Thoracic aorta (tissue), 2 donors: Measurements from ENCODE around the gene COPS3. TPM values are rescaled to one million over a fixed set of nuclear protein-coding genes. Genes with fewer than 3 reads are reported as not detected.
"Not testable (repeated sequence)": the region's sequence is repeated elsewhere in the genome, so short reads cannot be mapped to it uniquely, and the experiment has no call there.

ENCODE experiments used
- ATAC-seq: fragments of 150-250 bp; one replicate; pipeline ENCODE4 v1.8.0; 2017; ENCODE audit warnings: low read depth; ENCODE audit not compliant: insufficient number of reproducible peaks, low FRiP score
- DNase-seq: peaks from one replicate; pipeline ENCODE4 v3.0.0-alpha.2; 2020; ENCODE audit warnings: low spot score
- H3K27ac ChIP-seq, 2 donors: fragments of 200-600 bp; sonication (generic); 1 replicate in 1 of 2; 2 replicates in 1 of 2; pipeline ENCODE4 v1.5.1; 2016; ENCODE audit warnings: mild to moderate bottlenecking in 2 of 2, moderate library complexity in 2 of 2
- H3K27me3 ChIP-seq: fragments of 200-600 bp; sonication (generic); replicated peaks from 2 replicates; pipeline ENCODE4 v1.6.0; 2016; ENCODE audit warnings: mild to moderate bottlenecking; ENCODE audit not compliant: insufficient read depth
- H3K36me3 ChIP-seq: fragments of 200-600 bp; sonication (generic); one replicate; pipeline ENCODE4 v1.5.1; 2016
- H3K4me1 ChIP-seq, 2 donors: fragments of 200-600 bp; sonication (generic); 1 replicate in 1 of 2; 2 replicates in 1 of 2; pipeline versions ENCODE4 v1.5.1 to v1.6.0; 2016; ENCODE audit warnings: low read depth in 2 of 2, mild to moderate bottlenecking in 1 of 2; ENCODE audit not compliant: control insufficient read depth in 1 of 2
- H3K4me3 ChIP-seq: fragments of 200-600 bp; sonication (generic); 2 replicates; pipeline ENCODE4 v1.5.1; 2016; ENCODE audit warnings: mild to moderate bottlenecking
- H3K9me3 ChIP-seq: fragments of 200-600 bp; sonication (generic); 2 replicates; pipeline ENCODE4 v1.5.1; 2016
- total RNA-seq, 2 donors: library from RNA; depleted of rRNA; stranded (reverse); fragments of >200 nt; gene quantifications; one replicate each; pipeline versions ENCODE4 v1.1.0 to v1.2.3, GENCODE V29; 2016
- TF ChIP-seq, protein P1 (sequence below): fragments of 200-600 bp; sonication (generic); IDR thresholded peaks from one replicate; pipeline ENCODE4 v1.5.1; 2019; ENCODE audit warnings: antibody characterized with exemption

The COPS3 gene
- total RNA-seq, 2 donors from 2014 or later, result 45.4 to 49.8 TPM

DNA sequence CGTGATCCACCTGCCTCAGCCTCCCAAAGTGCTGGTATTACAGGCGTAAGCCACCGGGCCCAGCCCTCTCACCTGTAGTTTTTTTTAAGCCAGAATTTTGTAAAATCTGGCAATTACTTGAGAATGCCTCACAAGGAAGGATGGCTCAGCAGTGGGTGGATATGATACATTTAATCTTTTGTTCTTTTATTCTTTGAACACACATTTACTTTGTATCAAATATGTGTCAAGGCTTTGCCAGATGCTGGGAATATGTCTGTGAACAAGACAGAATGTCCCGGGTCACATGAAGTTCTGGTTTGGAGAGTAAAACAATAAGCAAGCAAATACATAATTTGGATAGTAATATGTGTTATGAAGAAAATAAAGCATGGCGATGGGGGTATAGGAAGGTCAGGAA lies 4.9 kb upstream of the COPS3 start:
- TF ChIP-seq, protein P1, sequence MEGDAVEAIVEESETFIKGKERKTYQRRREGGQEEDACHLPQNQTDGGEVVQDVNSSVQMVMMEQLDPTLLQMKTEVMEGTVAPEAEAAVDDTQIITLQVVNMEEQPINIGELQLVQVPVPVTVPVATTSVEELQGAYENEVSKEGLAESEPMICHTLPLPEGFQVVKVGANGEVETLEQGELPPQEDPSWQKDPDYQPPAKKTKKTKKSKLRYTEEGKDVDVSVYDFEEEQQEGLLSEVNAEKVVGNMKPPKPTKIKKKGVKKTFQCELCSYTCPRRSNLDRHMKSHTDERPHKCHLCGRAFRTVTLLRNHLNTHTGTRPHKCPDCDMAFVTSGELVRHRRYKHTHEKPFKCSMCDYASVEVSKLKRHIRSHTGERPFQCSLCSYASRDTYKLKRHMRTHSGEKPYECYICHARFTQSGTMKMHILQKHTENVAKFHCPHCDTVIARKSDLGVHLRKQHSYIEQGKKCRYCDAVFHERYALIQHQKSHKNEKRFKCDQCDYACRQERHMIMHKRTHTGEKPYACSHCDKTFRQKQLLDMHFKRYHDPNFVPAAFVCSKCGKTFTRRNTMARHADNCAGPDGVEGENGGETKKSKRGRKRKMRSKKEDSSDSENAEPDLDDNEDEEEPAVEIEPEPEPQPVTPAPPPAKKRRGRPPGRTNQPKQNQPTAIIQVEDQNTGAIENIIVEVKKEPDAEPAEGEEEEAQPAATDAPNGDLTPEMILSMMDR, result no peak
- ATAC-seq (no peak), DNase-seq (no peak)
- H3K36me3 ChIP-seq, result no peaks in the 10 kb centered on the region
- no peaks in the 10 kb centered on the region for H3K9me3 ChIP-seq
- peaks cover 0 to 5% of the 10 kb centered on the region in 2 donors for H3K4me1 ChIP-seq
- H3K27ac ChIP-seq, result no peak overlapping the region
- no peak overlapping the region for H3K4me3 ChIP-seq
- H3K27me3 ChIP-seq, result no peaks in the 10 kb centered on the region

DNA sequence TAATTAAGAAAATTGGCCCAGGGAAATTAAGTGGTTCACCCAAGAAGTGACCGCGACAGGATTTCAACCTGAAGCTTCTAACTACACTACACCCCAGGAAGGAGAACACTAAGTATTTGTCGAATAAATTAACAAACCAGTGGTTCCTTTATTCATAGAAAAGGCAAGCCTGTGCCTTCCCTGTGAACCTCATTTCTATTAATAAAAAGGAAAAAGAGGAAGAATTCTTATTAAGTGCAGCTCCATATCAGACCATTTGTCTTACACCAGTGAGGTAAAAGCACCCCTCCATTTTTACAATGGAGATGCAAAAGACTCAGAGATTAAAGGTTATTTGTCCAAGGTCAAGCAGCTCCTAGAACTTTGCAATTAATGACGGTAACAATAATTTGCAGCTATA lies 1.7 kb downstream of the COPS3 start:
- no peaks in the 10 kb centered on the region for H3K27me3 ChIP-seq
- no peak overlapping the region for H3K27ac ChIP-seq
- H3K4me1 ChIP-seq, result peaks cover 11 to 35% of the 10 kb centered on the region in 2 donors
- no peaks in the 10 kb centered on the region for H3K9me3 ChIP-seq
- peaks cover 4% of the 10 kb centered on the region for H3K36me3 ChIP-seq
- no peak for ATAC-seq
- DNase-seq, result no peak
- H3K4me3 ChIP-seq, result no peak overlapping the region
- TF ChIP-seq, protein P1, result no peak

DNA sequence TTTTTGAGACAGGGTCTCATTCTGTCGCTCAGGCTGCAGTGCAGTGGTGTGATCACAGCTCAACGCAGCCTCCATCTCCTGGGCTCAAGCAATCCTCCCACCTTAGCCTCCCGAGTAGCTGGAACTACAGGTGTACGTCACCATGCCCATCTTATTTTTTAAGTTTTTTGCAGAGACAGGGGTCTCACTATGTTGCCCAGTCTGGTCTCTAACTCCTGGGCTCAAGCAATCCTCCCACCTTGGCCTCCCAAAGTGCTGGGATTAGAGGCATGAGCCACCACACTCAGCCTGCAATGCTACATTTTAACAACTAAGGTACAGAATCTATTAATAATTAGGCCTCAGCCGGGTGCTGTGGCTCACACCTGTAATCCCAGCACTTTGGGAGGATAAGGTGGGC lies 3.6 kb downstream of the COPS3 start:
- DNase-seq, H3K27me3 ChIP-seq, H3K27ac ChIP-seq, H3K4me3 ChIP-seq, ATAC-seq, H3K9me3 ChIP-seq: not testable (repeated sequence)
- H3K36me3 ChIP-seq, result peaks cover 17% of the 10 kb centered on the region
- H3K4me1 ChIP-seq, result peaks cover 11 to 35% of the 10 kb centered on the region in 2 donors

DNA sequence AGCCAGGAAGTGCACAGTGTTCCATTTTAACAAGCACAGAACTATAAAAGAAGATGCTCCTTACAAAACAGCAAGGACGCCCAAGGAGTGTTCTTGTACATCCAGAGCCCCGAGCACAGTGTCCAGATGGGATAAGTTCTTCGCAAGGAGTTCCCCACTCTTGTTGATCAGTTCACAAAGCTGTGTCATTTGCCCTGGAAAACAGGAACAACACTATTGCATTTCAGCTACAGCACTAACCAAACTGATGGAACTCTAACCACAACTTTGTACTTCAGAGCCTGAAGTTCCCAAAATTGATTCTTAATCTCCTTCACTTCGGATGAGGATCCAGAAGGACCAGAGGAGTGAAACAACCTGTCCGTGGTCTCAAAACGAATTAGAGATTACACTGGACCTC lies 5.1 kb downstream of the COPS3 start:
- Histone ChIP-seq H3K4me1 (peaks cover 11 to 30% of the 10 kb centered on the region in 2 donors), H3K36me3 (peaks cover 23% of the 10 kb centered on the region), H3K4me3 (no peak overlapping the region), H3K9me3 (no peaks in the 10 kb centered on the region), H3K27ac (no peak overlapping the region), H3K27me3 (no peaks in the 10 kb centered on the region)
- no peak for ATAC-seq
- DNase-seq, result no peak
- TF ChIP-seq, protein P1, result no peak

DNA sequence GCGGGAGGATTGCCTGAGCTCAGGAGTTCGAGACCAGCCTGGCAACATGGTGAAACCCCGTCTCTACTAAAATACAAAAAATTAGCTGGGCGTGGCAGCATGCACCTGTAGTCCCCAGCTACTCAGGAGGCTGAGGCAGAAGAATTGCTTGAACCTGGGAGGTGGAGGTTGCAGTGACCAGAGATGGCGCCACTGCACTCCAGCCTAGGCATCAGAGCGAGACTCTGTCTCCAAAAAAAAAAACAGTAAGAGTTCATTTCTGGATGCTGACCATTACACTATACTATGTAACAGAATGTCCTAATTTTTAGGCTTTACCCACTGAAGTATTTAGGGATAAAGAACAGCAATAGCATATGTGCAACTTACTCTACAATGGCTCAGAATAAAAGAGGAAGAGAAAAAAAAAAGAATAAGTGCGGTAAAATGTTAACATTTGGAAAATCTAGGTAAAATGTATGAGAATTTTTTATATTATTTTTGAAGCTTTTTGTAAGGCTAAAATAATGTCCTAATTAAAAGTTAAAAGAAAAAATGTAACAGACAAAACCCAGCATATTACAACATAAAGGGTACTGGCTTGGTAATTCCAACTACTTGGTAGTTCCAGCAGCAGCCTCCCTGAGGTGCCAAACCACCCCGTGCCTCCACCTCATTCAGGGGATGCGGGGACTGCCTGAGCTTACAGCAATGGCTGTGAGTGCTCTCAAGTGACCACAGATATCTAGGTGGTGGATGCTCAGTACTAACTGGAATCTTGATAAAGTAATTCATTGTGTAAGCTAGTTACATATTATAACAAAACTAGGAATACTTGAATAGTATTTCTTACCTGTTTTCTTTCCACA lies 10.9 kb downstream of the COPS3 start:
- no peak for DNase-seq
- Histone ChIP-seq H3K9me3 (no peaks in the 10 kb centered on the region), H3K4me1 (no peaks in the 10 kb centered on the region), H3K27ac (no peak overlapping the region), H3K36me3 (peaks cover 63% of the 10 kb centered on the region), H3K27me3 (no peaks in the 10 kb centered on the region), H3K4me3 (no peak overlapping the region)
- TF ChIP-seq, protein P1, result no peak
- ATAC-seq, result no peak
